Neutrophil (primary cell): ENCODE measurements around the gene STRIP1.

ENCODE experiments used
- H3K27ac ChIP-seq: fragments of 200-600 bp; sonication (generic); 2 replicates; pipeline ENCODE4 v1.5.1; 2016; ENCODE audit warnings: mild to moderate bottlenecking, moderate library complexity
- H3K27me3 ChIP-seq: fragments of 200-600 bp; sonication (generic); 2 replicates; pipeline ENCODE4 v1.6.0; 2016; ENCODE audit warnings: mild to moderate bottlenecking
- H3K36me3 ChIP-seq: fragments of 200-600 bp; sonication (generic); 2 replicates; pipeline ENCODE4 v1.5.1; 2017
- H3K4me1 ChIP-seq, 2 experiments: fragments of 200-600 bp in 1 of 2; sonication (generic) in 1 of 2; 1 replicate in 1 of 2; 2 replicates in 1 of 2; pipeline versions ENCODE4 v1.5.1 to v1.6.1; 2013 to 2016; ENCODE audit warnings: low read depth in 1 of 2, low read length in 1 of 2, mild to moderate bottlenecking in 1 of 2, moderate library complexity in 1 of 2; ENCODE audit not compliant: control insufficient read depth in 1 of 2, insufficient read depth in 1 of 2
- H3K4me3 ChIP-seq, 2 experiments: fragments of 200-600 bp in 1 of 2; sonication (generic) in 1 of 2; 1 replicate in 1 of 2; 2 replicates in 1 of 2; pipeline ENCODE4 v1.5.1; 2013 to 2016; ENCODE audit warnings: low read depth in 1 of 2, low read length in 1 of 2, mild to moderate bottlenecking in 1 of 2, moderate library complexity in 1 of 2
- H3K9me3 ChIP-seq: fragments of 200-600 bp; sonication (generic); 2 replicates; pipeline ENCODE4 v1.5.1; 2016
- TF ChIP-seq, protein P1 (sequence below): fragments of 200-600 bp; sonication (generic); IDR thresholded peaks from 2 replicates; pipeline ENCODE4 v1.5.1; 2016; ENCODE audit warnings: antibody characterized with exemption

The STRIP1 gene

GRCh38 chr1:110085671-110086070 is 51.2 kb downstream of the STRIP1 start:
- H3K4me3 ChIP-seq = no peak overlapping the region

GRCh38 chr1:110086961-110087360 is 52.5 kb downstream of the STRIP1 start:
- no peak overlapping the region for H3K4me3 ChIP-seq
- TF ChIP-seq, protein P1, sequence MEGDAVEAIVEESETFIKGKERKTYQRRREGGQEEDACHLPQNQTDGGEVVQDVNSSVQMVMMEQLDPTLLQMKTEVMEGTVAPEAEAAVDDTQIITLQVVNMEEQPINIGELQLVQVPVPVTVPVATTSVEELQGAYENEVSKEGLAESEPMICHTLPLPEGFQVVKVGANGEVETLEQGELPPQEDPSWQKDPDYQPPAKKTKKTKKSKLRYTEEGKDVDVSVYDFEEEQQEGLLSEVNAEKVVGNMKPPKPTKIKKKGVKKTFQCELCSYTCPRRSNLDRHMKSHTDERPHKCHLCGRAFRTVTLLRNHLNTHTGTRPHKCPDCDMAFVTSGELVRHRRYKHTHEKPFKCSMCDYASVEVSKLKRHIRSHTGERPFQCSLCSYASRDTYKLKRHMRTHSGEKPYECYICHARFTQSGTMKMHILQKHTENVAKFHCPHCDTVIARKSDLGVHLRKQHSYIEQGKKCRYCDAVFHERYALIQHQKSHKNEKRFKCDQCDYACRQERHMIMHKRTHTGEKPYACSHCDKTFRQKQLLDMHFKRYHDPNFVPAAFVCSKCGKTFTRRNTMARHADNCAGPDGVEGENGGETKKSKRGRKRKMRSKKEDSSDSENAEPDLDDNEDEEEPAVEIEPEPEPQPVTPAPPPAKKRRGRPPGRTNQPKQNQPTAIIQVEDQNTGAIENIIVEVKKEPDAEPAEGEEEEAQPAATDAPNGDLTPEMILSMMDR = no peak
- peaks cover 17 to 19% of the 10 kb centered on the region in 2 experiments for H3K4me1 ChIP-seq
- no peaks in the 10 kb centered on the region for H3K9me3 ChIP-seq
- H3K27me3 ChIP-seq = peaks cover 80% of the 10 kb centered on the region
- no peaks in the 10 kb centered on the region for H3K36me3 ChIP-seq
- H3K27ac ChIP-seq = no peak overlapping the region

More at GRCh38 chr1:110085671-110086070, 51.2 kb downstream of the STRIP1 start:
- peaks cover 82% of the 10 kb centered on the region for H3K27me3 ChIP-seq
- no peak overlapping the region for H3K27ac ChIP-seq
- no peaks in the 10 kb centered on the region for H3K36me3 ChIP-seq
- H3K4me1 ChIP-seq = peaks cover 17 to 19% of the 10 kb centered on the region in 2 experiments
- no peaks in the 10 kb centered on the region for H3K9me3 ChIP-seq
- TF ChIP-seq, protein P1 = no peak

- H3K9me3 ChIP-seq = no peaks in the 10 kb centered on the region
- peaks cover 17% of the 10 kb centered on the region in 2 experiments for H3K4me1 ChIP-seq
- peaks cover 79% of the 10 kb centered on the region for H3K27me3 ChIP-seq
- no peaks in the 10 kb centered on the region for H3K36me3 ChIP-seq
- no peak overlapping the region for H3K4me3 ChIP-seq
- TF ChIP-seq, protein P1 = no peak
- no peak overlapping the region for H3K27ac ChIP-seq
These were observed 53.7 kb downstream of the STRIP1 start for GRCh38 chr1:110087812-110088738.

DNA sequence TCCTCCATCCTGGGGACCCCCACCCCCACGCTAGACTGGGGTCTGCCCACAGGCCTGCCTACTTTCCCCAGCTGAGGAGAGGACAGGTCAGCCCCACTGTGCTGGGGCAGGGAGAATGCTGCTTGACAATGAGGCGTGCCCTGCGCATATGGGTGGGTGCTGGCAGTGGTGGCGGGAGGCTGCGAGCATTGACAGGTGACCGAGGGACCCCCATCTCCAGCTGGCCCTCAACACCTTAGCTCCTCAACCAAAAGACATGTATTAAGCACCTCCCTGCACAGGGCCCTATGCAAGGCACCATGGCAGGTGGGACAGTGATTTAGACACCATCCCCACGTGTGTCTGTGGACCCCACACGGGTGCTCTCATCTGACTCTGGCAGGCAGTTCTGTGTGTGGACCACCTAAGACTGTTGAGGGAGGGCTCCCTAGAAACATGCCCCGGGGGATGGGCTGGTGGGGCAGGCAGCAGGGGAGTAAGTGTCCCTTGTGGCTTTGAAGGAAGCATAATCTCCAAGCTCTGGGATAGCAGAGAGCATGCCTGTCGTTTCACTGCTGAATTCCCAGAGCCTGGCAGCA is 54.4 kb downstream of the STRIP1 start:
- TF ChIP-seq, protein P1 = no peak
- Histone ChIP-seq H3K4me1 (peaks cover 9 to 10% of the 10 kb centered on the region in 2 experiments), H3K36me3 (no peaks in the 10 kb centered on the region), H3K4me3 (no peak overlapping the region), H3K9me3 (no peaks in the 10 kb centered on the region), H3K27ac (no peak overlapping the region), H3K27me3 (peaks cover 79% of the 10 kb centered on the region)

GRCh38 chr1:110089561-110090275 is 55.3 kb downstream of the STRIP1 start:
- no peaks in the 10 kb centered on the region for H3K9me3 ChIP-seq
- H3K27me3 ChIP-seq = peaks cover 79% of the 10 kb centered on the region
- TF ChIP-seq, protein P1 = no peak
- no peaks in the 10 kb centered on the region for H3K36me3 ChIP-seq
- H3K27ac ChIP-seq = no peak overlapping the region
- peaks cover under 1% of the 10 kb centered on the region in 2 experiments for H3K4me1 ChIP-seq
- H3K4me3 ChIP-seq = no peak overlapping the region
